Mesenchymal stem cell (in vitro differentiated cells and primary cell): ENCODE results near the gene PARD3B.

Experiments
- DNase-seq: peaks from one replicate; pipeline ENCODE4 v3.0.0-alpha.2; 2013
- H2AFZ ChIP-seq: one replicate; pipeline ENCODE4 v1.6.1; 2013; ENCODE audit warnings: low read depth, mild to moderate bottlenecking, control low read depth, inconsistent platforms, low read length, moderate library complexity
- H2AK5ac ChIP-seq: 2 replicates; pipeline ENCODE4 v1.6.1; 2013; ENCODE audit warnings: low read length, moderate library complexity, mild to moderate bottlenecking, inconsistent platforms; ENCODE audit not compliant: severe bottlenecking
- H2BK120ac ChIP-seq: one replicate; pipeline ENCODE4 v1.6.1; 2013; ENCODE audit warnings: low read depth, mild to moderate bottlenecking, inconsistent platforms, low read length, moderate library complexity
- H2BK12ac ChIP-seq, 2 experiments: one replicate each; pipeline ENCODE4 v1.6.1; 2013; ENCODE audit warnings: inconsistent platforms in 2 of 2, low read length in 2 of 2, mild to moderate bottlenecking in 2 of 2, moderate library complexity in 2 of 2, control low read depth in 1 of 2
- H2BK15ac ChIP-seq: one replicate; pipeline ENCODE4 v1.6.1; 2013; ENCODE audit warnings: mild to moderate bottlenecking, low read depth, inconsistent platforms; ENCODE audit not compliant: poor library complexity, severe bottlenecking
- H2BK5ac ChIP-seq: 2 replicates; pipeline ENCODE4 v1.6.1; 2013; ENCODE audit warnings: low read depth, mild to moderate bottlenecking, low read length, control low read depth, inconsistent platforms; ENCODE audit not compliant: poor library complexity, severe bottlenecking
- H3K14ac ChIP-seq, 2 experiments: one replicate each; pipeline ENCODE4 v1.6.1; 2013; ENCODE audit warnings: inconsistent platforms in 2 of 2, low read length in 2 of 2, control low read depth in 1 of 2, mild to moderate bottlenecking in 1 of 2, moderate library complexity in 1 of 2
- H3K18ac ChIP-seq, 2 experiments: one replicate each; pipeline ENCODE4 v1.6.1; 2013; ENCODE audit warnings: inconsistent platforms in 2 of 2, low read length in 2 of 2, control low read depth in 1 of 2, low read depth in 1 of 2, mild to moderate bottlenecking in 1 of 2
- H3K23ac ChIP-seq, 2 experiments: one replicate each; pipeline ENCODE4 v1.6.1; 2013; ENCODE audit warnings: inconsistent platforms in 2 of 2, low read length in 2 of 2, mild to moderate bottlenecking in 2 of 2, moderate library complexity in 2 of 2, control low read depth in 1 of 2
- H3K27ac ChIP-seq: 2 replicates; pipeline ENCODE4 v1.5.1; 2013; ENCODE audit warnings: mild to moderate bottlenecking, moderate library complexity, low read length, control low read depth, inconsistent platforms; ENCODE audit not compliant: poor library complexity, severe bottlenecking
- H3K27me3 ChIP-seq, 2 experiments: 2 replicates each; pipeline versions ENCODE4 v1.6.1 to v1.7.0; 2013; ENCODE audit warnings: low read length in 2 of 2, mild to moderate bottlenecking in 2 of 2, moderate library complexity in 2 of 2, control low read depth in 1 of 2, inconsistent platforms in 1 of 2; ENCODE audit not compliant: control insufficient read depth in 1 of 2, insufficient read depth in 1 of 2
- H3K36me3 ChIP-seq, 2 experiments: 2 replicates each; pipeline versions ENCODE4 v1.6.1 to v1.7.0; 2013; ENCODE audit warnings: low read length in 2 of 2, control low read depth in 1 of 2, inconsistent platforms in 1 of 2, low read depth in 1 of 2, mild to moderate bottlenecking in 1 of 2; ENCODE audit not compliant: insufficient read depth in 2 of 2, control insufficient read depth in 1 of 2
- H3K4ac ChIP-seq, 2 experiments: one replicate each; pipeline ENCODE4 v1.6.1; 2013; ENCODE audit warnings: inconsistent platforms in 2 of 2, low read length in 2 of 2, mild to moderate bottlenecking in 2 of 2, moderate library complexity in 2 of 2, control low read depth in 1 of 2, low read depth in 1 of 2
- H3K4me1 ChIP-seq: 2 replicates; pipeline ENCODE4 v1.6.1; 2013; ENCODE audit warnings: low read depth, low read length, control low read depth; ENCODE audit not compliant: control insufficient read depth, insufficient read depth
- H3K4me2 ChIP-seq: 2 replicates; pipeline ENCODE4 v1.6.1; 2013; ENCODE audit warnings: low read length, mild to moderate bottlenecking, inconsistent platforms; ENCODE audit not compliant: poor library complexity, severe bottlenecking
- H3K4me3 ChIP-seq, 2 experiments: 2 replicates each; pipeline versions ENCODE4 v1.5.1 to v1.7.0; 2013; ENCODE audit warnings: low read length in 2 of 2, mild to moderate bottlenecking in 2 of 2, control low read depth in 1 of 2, low read depth in 1 of 2; ENCODE audit not compliant: insufficient read depth in 1 of 2
- H3K79me1 ChIP-seq: replicated peaks from 2 replicates; pipeline ENCODE4 v1.6.1; 2013; ENCODE audit warnings: mild to moderate bottlenecking, control low read depth, low read length, inconsistent platforms; ENCODE audit not compliant: poor library complexity, severe bottlenecking
- H3K9ac ChIP-seq: 2 replicates; pipeline ENCODE4 v1.7.0; 2013; ENCODE audit warnings: mild to moderate bottlenecking, low read length, moderate library complexity
- H3K9me3 ChIP-seq: 2 replicates; pipeline ENCODE4 v1.7.0; 2013; ENCODE audit warnings: mild to moderate bottlenecking, low read length; ENCODE audit not compliant: control insufficient read depth
- H4K8ac ChIP-seq: one replicate; pipeline ENCODE4 v1.6.1; 2013; ENCODE audit warnings: inconsistent platforms, mild to moderate bottlenecking, low read length, moderate library complexity
- H4K91ac ChIP-seq: one replicate; pipeline ENCODE4 v1.6.1; 2013; ENCODE audit warnings: mild to moderate bottlenecking, low read length, inconsistent platforms
- WGBS: methylation state at CpG from one replicate; pipeline ENCODE4 v1.1.7; 2013; ENCODE audit warnings: mixed read lengths; 5-methylcytosine and 5-hydroxymethylcytosine counted together

The PARD3B gene

DNA sequence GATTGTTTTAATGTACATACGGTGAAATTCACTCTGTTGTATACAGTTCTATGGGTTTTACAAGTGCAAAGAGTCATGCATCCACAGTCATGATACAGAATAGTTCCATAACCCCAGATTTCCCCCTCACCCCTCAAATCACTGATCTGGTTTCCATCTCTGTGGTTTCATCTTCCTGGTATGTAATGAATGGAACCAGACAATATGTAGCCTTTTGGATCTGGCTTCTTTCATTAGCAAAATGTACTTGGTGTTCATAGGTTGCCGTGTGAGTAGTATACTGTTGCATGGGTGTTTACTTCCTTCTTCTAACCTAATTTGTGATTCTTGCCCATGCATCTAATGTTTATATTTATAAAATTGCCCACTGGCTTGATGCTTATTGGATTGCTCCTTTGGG, 838.3 kb downstream of the PARD3B start:
- no peak overlapping the region for H3K23ac ChIP-seq
- H3K9me3 ChIP-seq = no peaks in the 10 kb centered on the region
- no peak overlapping the region for H3K27ac ChIP-seq
- no peak overlapping the region for H4K8ac ChIP-seq
- no peaks in the 10 kb centered on the region for H3K79me1 ChIP-seq
- no peak for DNase-seq
- no peak overlapping the region for H2BK15ac ChIP-seq
- no peaks in the 10 kb centered on the region for H3K27me3 ChIP-seq
- H2BK120ac ChIP-seq = no peak overlapping the region
- H3K36me3 ChIP-seq = no peaks in the 10 kb centered on the region
- H4K91ac ChIP-seq = no peak overlapping the region
- H2BK5ac ChIP-seq = no peak overlapping the region
- H2BK12ac ChIP-seq = no peak overlapping the region
- peaks cover 1% of the 10 kb centered on the region for H3K4me1 ChIP-seq
- H3K18ac ChIP-seq = no peak overlapping the region
- H2AK5ac ChIP-seq = no peak overlapping the region
- no CpG with 5 or more reads among the region's 2 CpGs for WGBS
- no peak overlapping the region for H3K4me3 ChIP-seq
- no peak overlapping the region for H3K4me2 ChIP-seq
- H3K14ac ChIP-seq = no peak overlapping the region
- no peak overlapping the region for H3K4ac ChIP-seq
- no peak overlapping the region for H2AFZ ChIP-seq
- H3K9ac ChIP-seq = no peak overlapping the region

GRCh38 chr2:205386109-205386508, 840.8 kb downstream of the PARD3B start:
- Histone ChIP-seq H3K9ac (no peak overlapping the region), H3K4me1 (peaks cover 1% of the 10 kb centered on the region), H3K4ac (no peak overlapping the region), H2BK15ac (no peak overlapping the region), H4K8ac (no peak overlapping the region), H3K4me2 (no peak overlapping the region), H4K91ac (no peak overlapping the region), H3K14ac (no peak overlapping the region), H2BK12ac (no peak overlapping the region), H3K27ac (no peak overlapping the region), H3K4me3 (no peak overlapping the region), H3K23ac (no peak overlapping the region), H2BK5ac (no peak overlapping the region), H2AFZ (no peak overlapping the region), H2BK120ac (no peak overlapping the region), H3K27me3 (no peaks in the 10 kb centered on the region), H3K36me3 (no peaks in the 10 kb centered on the region), H3K9me3 (no peaks in the 10 kb centered on the region), H3K18ac (no peak overlapping the region), H2AK5ac (no peak overlapping the region), H3K79me1 (no peaks in the 10 kb centered on the region)
- DNase-seq = no peak
- WGBS = 98% methylated on average over 3 of the region's 3 CpGs

DNA sequence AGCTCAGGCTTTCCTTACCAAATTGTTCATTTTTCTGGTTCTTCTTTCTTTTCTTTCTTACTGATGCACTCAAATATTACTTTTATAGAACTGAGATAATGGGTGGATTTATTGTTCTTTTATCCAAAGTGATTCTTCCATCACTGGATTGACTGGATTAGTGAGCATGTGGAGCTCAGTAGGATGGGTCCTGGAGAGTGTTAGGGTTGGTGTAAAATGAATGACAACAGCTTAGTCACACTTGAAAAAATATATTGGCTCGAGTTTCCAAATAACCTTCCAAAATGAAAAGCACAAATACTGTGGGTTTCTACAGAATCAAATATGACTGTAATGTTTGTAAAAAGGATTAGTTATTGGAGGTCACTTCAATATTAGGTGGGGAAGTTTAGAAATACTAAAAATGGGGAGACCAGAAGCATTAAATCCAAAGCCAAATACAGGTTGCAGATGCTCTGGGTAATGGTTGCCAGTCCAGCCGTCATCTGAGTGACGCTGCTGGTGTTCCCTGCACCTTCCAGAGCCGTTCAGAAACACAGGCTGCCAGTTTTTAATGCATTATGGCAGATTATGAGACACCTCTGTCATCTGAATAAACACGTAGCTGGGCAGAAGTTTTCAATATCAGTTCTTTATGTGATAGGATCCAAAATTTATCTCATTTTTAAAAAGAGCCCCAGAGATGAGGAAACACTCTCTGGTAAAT, 842.2 kb downstream of the PARD3B start:
- no peak overlapping the region for H4K8ac ChIP-seq
- no peak overlapping the region for H3K4ac ChIP-seq
- H2BK5ac ChIP-seq = no peak overlapping the region
- H3K27ac ChIP-seq = no peak overlapping the region
- no peak overlapping the region for H2BK120ac ChIP-seq
- no peak overlapping the region for H3K4me3 ChIP-seq
- H2BK12ac ChIP-seq = no peak overlapping the region
- 94% methylated on average over 3 of the region's 5 CpGs for WGBS
- no peak overlapping the region for H3K23ac ChIP-seq
- DNase-seq = no peak
- no peaks in the 10 kb centered on the region for H3K27me3 ChIP-seq
- H3K4me2 ChIP-seq = no peak overlapping the region
- H2AK5ac ChIP-seq = no peak overlapping the region
- H3K9ac ChIP-seq = no peak overlapping the region
- H2BK15ac ChIP-seq = no peak overlapping the region
- H3K18ac ChIP-seq = no peak overlapping the region
- H3K79me1 ChIP-seq = no peaks in the 10 kb centered on the region
- no peak overlapping the region for H2AFZ ChIP-seq
- H3K36me3 ChIP-seq = no peaks in the 10 kb centered on the region
- H3K4me1 ChIP-seq = peaks cover 1% of the 10 kb centered on the region
- no peak overlapping the region for H4K91ac ChIP-seq
- no peaks in the 10 kb centered on the region for H3K9me3 ChIP-seq
- no peak overlapping the region for H3K14ac ChIP-seq

DNA sequence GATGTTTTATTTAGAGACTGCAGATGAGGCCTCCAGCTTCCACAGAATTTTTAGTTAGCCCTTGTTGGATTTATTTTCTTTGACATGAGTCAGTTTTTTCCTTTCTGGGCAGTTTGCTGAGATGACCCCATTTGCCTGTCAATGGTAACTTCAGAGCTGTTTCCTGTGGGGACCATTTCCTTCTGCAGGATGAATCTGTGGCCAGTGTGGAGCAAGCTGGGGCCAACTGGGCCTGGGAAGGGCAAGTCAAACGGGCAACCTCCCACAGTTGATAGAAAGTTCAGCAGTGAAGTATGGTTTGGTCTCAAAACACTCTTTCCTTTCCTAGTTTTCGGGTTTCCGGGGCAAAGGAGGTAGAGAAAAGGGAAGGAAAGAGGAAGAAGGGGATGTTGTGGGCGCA, 845.6 kb downstream of the PARD3B start:
- WGBS = 82% methylated on average over 4 of the region's 4 CpGs
- Histone ChIP-seq H3K9ac (no peak overlapping the region), H3K14ac (no peak overlapping the region), H3K27me3 (no peaks in the 10 kb centered on the region), H3K36me3 (no peaks in the 10 kb centered on the region), H2BK5ac (no peak overlapping the region), H3K4me1 (peaks cover 1% of the 10 kb centered on the region), H2BK12ac (no peak overlapping the region), H3K18ac (peak overlapping the region in 1 of 2 experiments; percentile 52), H3K27ac (no peak overlapping the region), H2BK15ac (no peak overlapping the region), H3K4ac (no peak overlapping the region), H4K91ac (no peak overlapping the region), H2BK120ac (no peak overlapping the region), H3K23ac (no peak overlapping the region), H4K8ac (no peak overlapping the region), H3K4me3 (no peak overlapping the region), H3K79me1 (no peaks in the 10 kb centered on the region), H3K4me2 (no peak overlapping the region), H2AK5ac (no peak overlapping the region), H3K9me3 (no peaks in the 10 kb centered on the region), H2AFZ (no peak overlapping the region)
- DNase-seq = no peak
